ENCODE results near the gene HELLS.
A peak's percentile ranks its signal among the peaks of the same experiment; 100 is the strongest.
"Not testable (repeated sequence)": the region's sequence is repeated elsewhere in the genome, so short reads cannot be mapped to it uniquely, and the experiment has no call there.

Gene HELLS

GRCh38 chr10:94545391-94546048, at the start of gene HELLS:
HELLS (plus strand) TSS chr10:94545788; CDS start chr10:94545922, 134 bp downstream.
- no peaks in the 10 kb centered on the region for H3K9me3 ChIP-seq (ENCODE audit: control insufficient read depth, insufficient read depth, low read length)
- peaks cover 24% of the 10 kb centered on the region for H3K4me1 ChIP-seq (ENCODE audit: insufficient read depth, low read length)
- H3K36me3 ChIP-seq (ENCODE audit: insufficient read depth, low read length): peaks cover 4% of the 10 kb centered on the region; the same call in 1 of the 2 replicates
- peak within 1 kb of the TSS; percentile 77 for H3K9ac ChIP-seq (ENCODE audit: low read depth, low read length)

GRCh38 chr10:94496010-94496409, 49.6 kb upstream of the HELLS start:
- Histone ChIP-seq H3K9me3 (ENCODE audit: control insufficient read depth, insufficient read depth, low read length) (no peaks in the 10 kb centered on the region), H3K9ac (ENCODE audit: low read depth, low read length) (no peak overlapping the region), H3K36me3 (ENCODE audit: insufficient read depth, low read length) (no peaks in the 10 kb centered on the region), H3K4me1 (ENCODE audit: insufficient read depth, low read length) (no peaks in the 10 kb centered on the region)

- no peaks in the 10 kb centered on the region for H3K4me1 ChIP-seq (ENCODE audit: insufficient read depth, low read length)
- no peaks in the 10 kb centered on the region for H3K9me3 ChIP-seq (ENCODE audit: control insufficient read depth, insufficient read depth, low read length)
- H3K9ac ChIP-seq (ENCODE audit: low read depth, low read length): no peak overlapping the region
- no peaks in the 10 kb centered on the region for H3K36me3 ChIP-seq (ENCODE audit: insufficient read depth, low read length)
Measured at GRCh38 chr10:94496646-94497045, 48.9 kb upstream of the HELLS start.

DNA sequence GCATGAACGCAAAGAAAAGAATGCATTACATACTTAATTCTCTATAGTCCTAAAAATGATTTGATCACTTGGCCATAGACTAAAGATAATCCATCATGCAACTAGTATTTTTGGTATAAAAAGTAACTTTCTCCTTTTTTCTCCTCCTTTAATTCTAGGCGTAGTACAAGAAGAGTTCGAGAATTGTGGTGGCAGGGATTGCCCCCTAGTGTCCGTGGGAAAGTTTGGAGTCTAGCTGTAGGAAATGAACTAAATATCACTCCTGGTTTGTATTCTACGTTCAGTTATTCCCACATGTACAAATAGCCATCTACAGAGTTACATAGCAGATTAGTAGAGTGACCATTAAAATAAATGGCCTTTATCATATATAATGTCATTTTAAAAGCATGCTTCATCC, 45.5 kb upstream of the HELLS start:
- H3K9me3 ChIP-seq (ENCODE audit: control insufficient read depth, insufficient read depth, low read length): no peaks in the 10 kb centered on the region
- H3K9ac ChIP-seq (ENCODE audit: low read depth, low read length): no peak overlapping the region
- no peaks in the 10 kb centered on the region for H3K36me3 ChIP-seq (ENCODE audit: insufficient read depth, low read length)
- H3K4me1 ChIP-seq (ENCODE audit: insufficient read depth, low read length): no peaks in the 10 kb centered on the region

DNA sequence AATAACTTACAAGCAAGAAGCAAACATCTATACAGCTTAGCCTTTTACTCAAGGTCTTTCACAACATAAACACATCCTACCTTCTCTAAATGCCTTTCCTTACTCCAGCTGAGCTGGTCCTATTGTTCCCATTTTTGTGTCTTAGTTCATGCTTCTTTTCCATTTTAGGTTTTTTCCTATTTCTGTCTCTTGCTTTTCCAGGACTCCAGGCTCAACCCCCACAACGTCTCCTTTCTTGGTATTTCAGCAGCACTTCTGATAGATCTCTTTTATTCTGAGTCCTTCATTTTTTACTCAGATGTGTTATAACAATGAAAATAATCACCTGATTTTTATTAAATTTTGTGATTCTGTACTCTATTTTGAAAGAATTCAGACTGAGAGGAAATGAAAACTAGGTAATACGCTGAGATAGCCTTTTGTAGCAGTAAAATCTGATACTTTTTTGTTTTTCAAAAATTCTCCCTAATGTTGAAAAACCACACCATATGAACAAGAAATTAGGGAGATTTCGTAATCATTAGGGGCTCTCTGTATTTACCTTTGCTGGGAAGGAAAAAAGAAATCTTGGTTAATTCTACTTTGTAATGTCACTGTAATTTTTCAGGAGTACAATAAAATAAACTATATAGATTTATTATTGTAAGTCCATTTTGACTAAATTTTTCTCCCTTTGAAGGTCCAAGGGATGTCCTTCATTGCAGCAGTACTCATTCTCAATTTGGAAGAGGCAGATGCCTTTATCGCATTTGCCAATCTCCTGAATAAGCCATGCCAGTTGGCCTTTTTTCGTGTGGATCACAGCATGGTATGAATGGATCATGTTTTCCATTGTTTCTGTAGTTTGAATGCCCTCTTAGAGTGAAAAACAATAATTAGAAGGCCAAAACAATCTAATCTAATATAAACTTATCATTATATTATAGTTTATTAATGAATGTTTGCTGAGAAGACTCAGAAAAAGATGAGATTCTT, 24.0 kb upstream of the HELLS start:
- Histone ChIP-seq H3K9me3 (ENCODE audit: control insufficient read depth, insufficient read depth, low read length) (no peaks in the 10 kb centered on the region), H3K4me1 (ENCODE audit: insufficient read depth, low read length) (peaks cover 6% of the 10 kb centered on the region), H3K9ac (ENCODE audit: low read depth, low read length) (no peak overlapping the region), H3K36me3 (ENCODE audit: insufficient read depth, low read length) (no peaks in the 10 kb centered on the region)

DNA sequence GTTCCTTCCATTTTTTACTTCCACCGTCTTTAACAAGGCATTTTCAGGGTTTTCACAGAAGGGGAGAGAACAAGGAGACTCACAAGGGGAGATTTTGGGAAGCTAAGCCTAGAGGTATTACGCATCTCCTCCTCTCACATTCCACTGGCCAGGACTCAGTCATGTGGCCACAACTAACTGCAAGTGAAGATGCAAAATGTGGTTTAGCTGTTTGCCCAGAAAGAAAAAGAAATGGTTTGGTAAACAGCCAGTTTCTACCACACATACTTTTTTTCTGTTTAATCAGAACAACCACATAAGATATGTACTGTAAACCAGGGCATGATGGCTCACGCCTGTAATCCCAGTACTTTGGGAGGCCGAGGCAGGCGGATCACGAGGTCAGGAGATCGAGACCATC, 21.4 kb upstream of the HELLS start:
- H3K9ac ChIP-seq (ENCODE audit: low read depth, low read length): no peak overlapping the region
- H3K36me3 ChIP-seq (ENCODE audit: insufficient read depth, low read length): no peaks in the 10 kb centered on the region
- H3K4me1 ChIP-seq (ENCODE audit: insufficient read depth, low read length): peaks cover 6% of the 10 kb centered on the region
- no peaks in the 10 kb centered on the region for H3K9me3 ChIP-seq (ENCODE audit: control insufficient read depth, insufficient read depth, low read length)

DNA sequence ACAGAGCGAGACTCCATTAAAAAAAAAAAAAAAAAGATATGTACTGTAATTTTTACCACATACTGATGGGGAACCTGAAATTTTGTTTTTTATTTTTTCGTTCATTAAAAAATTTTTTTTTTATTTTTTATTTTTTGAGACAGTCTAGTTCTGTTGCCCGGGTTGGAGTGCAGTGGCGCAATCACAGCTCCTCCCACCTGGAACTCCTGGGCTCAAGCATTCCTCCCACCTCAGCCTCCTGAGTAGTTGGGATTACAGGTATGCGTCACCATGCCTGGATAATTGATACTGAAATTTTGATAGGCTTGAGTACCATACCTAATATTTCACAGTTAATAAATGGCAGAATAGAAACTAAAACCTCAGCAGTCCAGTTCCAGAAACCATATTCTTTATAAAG, 20.9 kb upstream of the HELLS start:
- Histone ChIP-seq H3K4me1 (ENCODE audit: insufficient read depth, low read length) (peaks cover 6% of the 10 kb centered on the region), H3K36me3 (ENCODE audit: insufficient read depth, low read length) (no peaks in the 10 kb centered on the region), H3K9me3 (ENCODE audit: control insufficient read depth, insufficient read depth, low read length) (no peaks in the 10 kb centered on the region), H3K9ac (ENCODE audit: low read depth, low read length) (no peak overlapping the region)

GRCh38 chr10:94531550-94531949, 14.0 kb upstream of the HELLS start:
- not testable (repeated sequence) for H3K4me1 ChIP-seq (ENCODE audit: insufficient read depth, low read length); H3K9ac ChIP-seq (ENCODE audit: low read depth, low read length); H3K9me3 ChIP-seq (ENCODE audit: control insufficient read depth, insufficient read depth, low read length); H3K36me3 ChIP-seq (ENCODE audit: insufficient read depth, low read length)

- Histone ChIP-seq H3K36me3 (ENCODE audit: insufficient read depth, low read length) (no peaks in the 10 kb centered on the region), H3K9ac (ENCODE audit: low read depth, low read length) (no peak overlapping the region), H3K4me1 (ENCODE audit: insufficient read depth, low read length) (no peaks in the 10 kb centered on the region), H3K9me3 (ENCODE audit: control insufficient read depth, insufficient read depth, low read length) (no peaks in the 10 kb centered on the region)
Measured at GRCh38 chr10:94533027-94533426, 12.6 kb upstream of the HELLS start.

DNA sequence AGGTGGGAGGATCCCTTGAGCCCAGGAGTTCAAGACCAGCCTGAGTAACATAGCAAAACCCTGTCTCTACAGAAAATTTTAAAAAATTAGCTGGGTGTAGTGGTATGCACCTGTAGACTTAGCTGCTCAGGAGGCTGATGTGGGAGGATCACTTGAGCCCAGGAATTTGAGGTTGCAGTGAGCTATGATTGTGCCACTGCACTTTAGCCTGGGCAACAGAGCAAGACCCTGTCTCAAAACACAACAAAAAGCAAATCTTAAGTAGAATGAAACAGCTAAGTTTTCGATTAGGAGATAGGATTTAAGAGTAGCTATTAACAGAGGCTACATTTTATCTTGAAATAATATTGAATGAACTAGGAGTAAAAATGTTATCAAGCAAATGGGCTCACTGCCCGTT, 3.3 kb upstream of the HELLS start:
- not testable (repeated sequence) for H3K9ac ChIP-seq (ENCODE audit: low read depth, low read length); H3K9me3 ChIP-seq (ENCODE audit: control insufficient read depth, insufficient read depth, low read length); H3K36me3 ChIP-seq (ENCODE audit: insufficient read depth, low read length)
- H3K4me1 ChIP-seq (ENCODE audit: insufficient read depth, low read length): peaks cover 22% of the 10 kb centered on the region

- Histone ChIP-seq H3K36me3 (ENCODE audit: insufficient read depth, low read length) (peaks cover 6% of the 10 kb centered on the region; the same call in 1 of the 2 replicates), H3K9ac (ENCODE audit: low read depth, low read length) (peak overlapping the region; percentile 77), H3K9me3 (ENCODE audit: control insufficient read depth, insufficient read depth, low read length) (no peaks in the 10 kb centered on the region), H3K4me1 (ENCODE audit: insufficient read depth, low read length) (peaks cover 24% of the 10 kb centered on the region)
Measured at GRCh38 chr10:94546049-94546900, 687 bp downstream of the HELLS start.

- peaks cover 6% of the 10 kb centered on the region; the same call in 1 of the 2 replicates for H3K36me3 ChIP-seq (ENCODE audit: insufficient read depth, low read length)
- H3K9ac ChIP-seq (ENCODE audit: low read depth, low read length): peak overlapping the region; percentile 77
- H3K4me1 ChIP-seq (ENCODE audit: insufficient read depth, low read length): peaks cover 24% of the 10 kb centered on the region
- H3K9me3 ChIP-seq (ENCODE audit: control insufficient read depth, insufficient read depth, low read length): no peaks in the 10 kb centered on the region
Measured at GRCh38 chr10:94546901-94547185, 1.3 kb downstream of the HELLS start.

DNA sequence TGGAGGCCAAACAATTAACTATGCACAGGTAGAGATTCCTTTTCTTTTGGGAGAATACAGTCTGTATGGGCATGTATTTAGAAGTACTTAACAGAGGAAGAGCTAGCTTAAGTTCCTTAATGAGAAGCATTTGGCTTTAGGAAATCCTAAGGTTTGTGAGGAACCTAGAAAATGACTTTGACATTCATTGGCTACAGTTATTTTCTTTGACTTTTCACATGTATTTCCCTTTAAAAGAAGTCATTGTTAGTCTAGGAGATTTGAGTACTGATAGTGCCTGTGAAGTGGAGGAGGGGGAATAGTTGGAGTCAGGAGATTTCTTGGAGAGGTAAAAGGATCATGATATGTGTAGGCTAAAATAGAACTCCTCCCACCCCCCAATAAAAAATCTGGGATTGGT, 3.6 kb downstream of the HELLS start:
- Histone ChIP-seq H3K36me3 (ENCODE audit: insufficient read depth, low read length) (peaks cover 6% of the 10 kb centered on the region; the same call in 1 of the 2 replicates), H3K9ac (ENCODE audit: low read depth, low read length) (peak overlapping the region; percentile 25; the same call in 1 of the 2 replicates), H3K9me3 (ENCODE audit: control insufficient read depth, insufficient read depth, low read length) (no peaks in the 10 kb centered on the region), H3K4me1 (ENCODE audit: insufficient read depth, low read length) (peaks cover 19% of the 10 kb centered on the region)

GRCh38 chr10:94567714-94568307, 22.2 kb downstream of the HELLS start:
- peaks cover 43% of the 10 kb centered on the region for H3K36me3 ChIP-seq (ENCODE audit: insufficient read depth, low read length)
- not testable (repeated sequence) for H3K9ac ChIP-seq (ENCODE audit: low read depth, low read length); H3K9me3 ChIP-seq (ENCODE audit: control insufficient read depth, insufficient read depth, low read length); H3K4me1 ChIP-seq (ENCODE audit: insufficient read depth, low read length)

Measured in ES-I3 (cell line).